ENCODE data around the gene RAD51B. TPM values are rescaled to one million over a fixed set of nuclear protein-coding genes. Genes with fewer than 3 reads are reported as not detected.

The RAD51B gene
- total RNA-seq, 5 donors from 2014 or later (not counting 1 experiment from before 2014, with no cell fraction given) = 25.4 to 47.9 (median 30.0) TPM

DNA sequence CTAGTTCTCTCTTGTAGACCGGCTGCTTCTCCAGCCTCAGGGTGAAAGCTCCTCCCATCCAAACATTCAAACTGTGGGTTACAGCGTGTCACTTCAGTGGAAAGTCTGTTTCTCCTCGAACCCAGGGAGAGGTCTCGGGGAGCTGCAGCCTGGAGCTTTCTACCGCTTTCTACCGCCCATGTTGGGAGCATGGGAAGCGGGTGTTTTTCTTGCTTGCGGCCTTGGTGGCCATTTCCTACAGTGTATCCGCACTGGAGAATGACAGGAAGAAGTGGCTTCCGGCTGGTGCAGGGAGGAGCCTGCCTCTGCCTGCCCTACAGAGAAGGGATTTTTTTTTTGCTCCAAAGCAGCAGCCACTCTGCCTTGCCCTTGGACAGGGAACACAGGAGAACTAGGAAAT is 952.1 kb downstream of the RAD51B start:
- Mint-ChIP-seq H3K4me1 (peaks cover 65 to 68% (median 66%) of the 10 kb centered on the region in 3 donors), H3K27me3 (no peaks in the 10 kb centered on the region), H3K9me3 (peaks cover 2 to 8% (median 4%) of the 10 kb centered on the region in 3 donors), H3K36me3 (peaks cover 7% of the 10 kb centered on the region), H3K4me3 (peak overlapping the region; percentile 53 to 72 (median 55)), H3K27ac (peak overlapping the region; percentile 84 to 89)
- peaks cover 26 to 42% of the 10 kb centered on the region in 2 experiments for H3K4me1 ChIP-seq (ENCODE audit: control insufficient read depth in 1 of 2, extremely low read depth in 1 of 2, insufficient read depth in 2 of 2, low read length in 2 of 2)
- no peak overlapping the region for H3K4me3 ChIP-seq (ENCODE audit: control insufficient read depth in 1 of 2, extremely low read depth in 1 of 2, low read length in 1 of 2)
- POLR2A ChIA-PET = interaction anchor here (0.6 to 0.9 kb wide), 4 partner anchors 21 to 834 kb away, joined by 3 to 4 read pairs (median 3); partner anchors contain the start of gene ZFP36L1 (in 1 of the 2)
- H3K36me3 ChIP-seq (ENCODE audit: control insufficient read depth in 2 of 2, extremely low read depth in 1 of 2, insufficient read depth in 1 of 2, low read length in 1 of 2) = no peaks in the 10 kb centered on the region
- H3K27ac ChIP-seq (ENCODE audit: low read length) = peak overlapping the region; percentile 52
- no peaks in the 10 kb centered on the region for H3K27me3 ChIP-seq (replicated peaks in 1 of 2; ENCODE audit: control insufficient read depth in 2 of 2, extremely low read depth in 1 of 2, insufficient read depth in 2 of 2, low read length in 1 of 2)
- H3K9me3 ChIP-seq = no peaks in the 10 kb centered on the region
- peak in 2 of 4 experiments; percentile 51 to 62 for ATAC-seq (replicated peaks in 1 of 4)
- DNase-seq = peak in 5 of 35 experiments; percentile 18 to 55 (median 28)
- CTCF ChIA-PET = interaction anchor here (0.8 to 1.9 kb wide), 3 partner anchors 17 to 18 kb away, joined by 3 to 6 read pairs (median 5); no protein-coding TSS in a partner anchor
- 43% methylated on average over 1 of the region's 10 CpGs for WGBS (ENCODE audit: insufficient coverage)

- H3K9me3 Mint-ChIP-seq = peaks cover 2 to 8% (median 4%) of the 10 kb centered on the region in 3 donors
- peak overlapping the region in 2 of 3 donors; percentile 29 to 61 for H3K4me3 Mint-ChIP-seq
- CTCF ChIA-PET = interaction anchor here (0.6 to 1.9 kb wide), 6 partner anchors 14 to 295 kb away, joined by 3 to 6 read pairs (median 4); no protein-coding TSS in a partner anchor
- Histone ChIP-seq H3K36me3 (ENCODE audit: control insufficient read depth in 2 of 2, extremely low read depth in 1 of 2, insufficient read depth in 1 of 2, low read length in 1 of 2) (no peaks in the 10 kb centered on the region), H3K27ac (ENCODE audit: low read length) (peak overlapping the region; percentile 52), H3K27me3 (replicated peaks in 1 of 2; ENCODE audit: control insufficient read depth in 2 of 2, extremely low read depth in 1 of 2, insufficient read depth in 2 of 2, low read length in 1 of 2) (no peaks in the 10 kb centered on the region), H3K4me3 (ENCODE audit: control insufficient read depth in 1 of 2, extremely low read depth in 1 of 2, low read length in 1 of 2) (no peak overlapping the region), H3K4me1 (ENCODE audit: control insufficient read depth in 1 of 2, extremely low read depth in 1 of 2, insufficient read depth in 2 of 2, low read length in 2 of 2) (peaks cover 26 to 42% of the 10 kb centered on the region in 2 experiments), H3K9me3 (no peaks in the 10 kb centered on the region)
- H3K27ac Mint-ChIP-seq = peak overlapping the region; percentile 92 to 94
- no CpG with 5 or more reads among the region's 6 CpGs for WGBS (ENCODE audit: insufficient coverage)
- peaks cover 57 to 66% (median 66%) of the 10 kb centered on the region in 3 donors for H3K4me1 Mint-ChIP-seq
- ATAC-seq (replicated peaks in 1 of 4) (peak; percentile 64 to 81 (median 74)), DNase-seq (peak in 1 of 35 experiments; percentile 32)
- H3K36me3 Mint-ChIP-seq = peaks cover 7% of the 10 kb centered on the region
- H3K27me3 Mint-ChIP-seq = no peaks in the 10 kb centered on the region
- POLR2A ChIA-PET = interaction anchor here in 1 of 2 donors (0.8 kb wide), 1 partner anchor 15 kb away, joined by 4 read pairs; no protein-coding TSS in a partner anchor
Observed at GRCh38 chr14:68772761-68773381, 953.3 kb downstream of the RAD51B start.

DNA sequence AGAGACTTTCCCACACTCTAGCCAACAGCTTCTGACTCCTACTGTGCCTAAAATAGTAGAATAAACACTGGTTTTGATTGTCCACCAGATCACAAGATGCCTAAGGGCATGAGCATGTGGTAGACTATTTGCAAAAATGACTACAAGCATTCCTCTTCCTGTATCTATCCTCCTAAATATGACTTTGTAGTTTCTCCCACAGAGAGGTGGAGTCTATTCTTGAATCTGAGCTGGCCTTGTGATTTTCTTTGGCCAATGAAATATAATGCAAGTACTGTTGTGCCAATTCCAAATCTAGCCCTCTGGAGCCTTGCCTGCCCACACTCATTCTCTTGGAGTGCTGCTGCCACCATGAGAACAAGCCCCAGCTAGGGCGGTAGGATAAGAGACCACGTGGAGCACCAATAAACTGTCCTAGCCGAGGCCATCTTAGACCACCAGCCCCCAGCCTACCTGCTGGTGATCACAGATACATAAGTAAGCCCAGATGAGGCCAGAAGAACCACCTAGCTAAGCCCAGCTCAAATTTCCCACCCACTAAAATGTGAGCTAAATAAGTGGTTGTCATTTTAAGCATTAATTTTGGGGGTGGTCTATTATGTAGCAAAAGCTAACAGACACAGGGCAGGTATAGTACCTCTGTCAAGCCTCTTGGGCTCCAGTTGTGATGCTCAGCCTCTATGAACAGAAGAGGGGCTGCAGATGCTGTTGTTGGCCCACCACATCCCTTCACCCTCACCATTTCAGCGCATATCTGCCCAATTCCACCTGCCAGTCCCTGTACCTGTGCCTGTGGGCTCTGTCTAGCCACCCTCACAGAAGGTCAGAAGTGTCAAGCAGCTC is 955.4 kb downstream of the RAD51B start:
- Mint-ChIP-seq H3K27ac (peak overlapping the region; percentile 36 to 53), H3K9me3 (peaks cover 2 to 8% (median 4%) of the 10 kb centered on the region in 3 donors)
- WGBS (ENCODE audit: insufficient coverage) = 100% methylated on average over 1 of the region's 4 CpGs

GRCh38 chr14:68775614-68776126 is 956.1 kb downstream of the RAD51B start:
- no peak overlapping the region for H3K27ac ChIP-seq (ENCODE audit: low read length)
- POLR2A ChIA-PET = interaction anchor here in 1 of 2 donors (0.6 kb wide), 1 partner anchor 613 kb away, joined by 3 read pairs; no protein-coding TSS in a partner anchor
- H3K4me1 Mint-ChIP-seq = peaks cover 76 to 85% (median 84%) of the 10 kb centered on the region in 3 donors
- no peak overlapping the region for H3K4me3 Mint-ChIP-seq
- H3K36me3 ChIP-seq (ENCODE audit: control insufficient read depth in 2 of 2, extremely low read depth in 1 of 2, insufficient read depth in 1 of 2, low read length in 1 of 2) = no peaks in the 10 kb centered on the region
- CTCF ChIA-PET = interaction anchor here (0.6 to 1.2 kb wide), 2 partner anchors 13 kb away, joined by 4 to 5 read pairs; no protein-coding TSS in a partner anchor
- DNase-seq (no peak), ATAC-seq (replicated peaks in 1 of 4) (no peak)
- peak overlapping the region in 1 of 2 donors; percentile 34 for H3K27ac Mint-ChIP-seq
- 96% methylated on average over 4 of the region's 6 CpGs for WGBS (ENCODE audit: insufficient coverage)
- H3K27me3 ChIP-seq (replicated peaks in 1 of 2; ENCODE audit: control insufficient read depth in 2 of 2, extremely low read depth in 1 of 2, insufficient read depth in 2 of 2, low read length in 1 of 2) = no peaks in the 10 kb centered on the region
- peaks cover 7% of the 10 kb centered on the region for H3K36me3 Mint-ChIP-seq
- H3K9me3 ChIP-seq = no peaks in the 10 kb centered on the region
- peaks cover 41 to 57% of the 10 kb centered on the region in 2 experiments for H3K4me1 ChIP-seq (ENCODE audit: control insufficient read depth in 1 of 2, extremely low read depth in 1 of 2, insufficient read depth in 2 of 2, low read length in 2 of 2)
- H3K9me3 Mint-ChIP-seq = peaks cover 2 to 8% (median 4%) of the 10 kb centered on the region in 3 donors
- H3K27me3 Mint-ChIP-seq = no peaks in the 10 kb centered on the region
- no peak overlapping the region for H3K4me3 ChIP-seq (ENCODE audit: control insufficient read depth in 1 of 2, extremely low read depth in 1 of 2, low read length in 1 of 2)

More for the DNA sequence above, 955.4 kb downstream of the RAD51B start:
- DNase-seq (no peak), ATAC-seq (replicated peaks in 1 of 4) (no peak)
- no peaks in the 10 kb centered on the region for H3K9me3 ChIP-seq
- ChIA-PET POLR2A (interaction anchor here in 1 of 2 donors (0.6 to 0.8 kb wide), 2 partner anchors 9 to 614 kb away, joined by 3 to 5 read pairs; no protein-coding TSS in a partner anchor), CTCF (interaction anchor here (0.5 to 1.2 kb wide), 3 partner anchors 13 to 1092 kb away, joined by 3 to 5 read pairs (median 4); no protein-coding TSS in a partner anchor)
- Mint-ChIP-seq H3K4me1 (peaks cover 76 to 85% (median 84%) of the 10 kb centered on the region in 3 donors), H3K27me3 (no peaks in the 10 kb centered on the region), H3K36me3 (peaks cover 7% of the 10 kb centered on the region), H3K4me3 (no peak overlapping the region)
- no peaks in the 10 kb centered on the region for H3K27me3 ChIP-seq (replicated peaks in 1 of 2; ENCODE audit: control insufficient read depth in 2 of 2, extremely low read depth in 1 of 2, insufficient read depth in 2 of 2, low read length in 1 of 2)
- no peaks in the 10 kb centered on the region for H3K36me3 ChIP-seq (ENCODE audit: control insufficient read depth in 2 of 2, extremely low read depth in 1 of 2, insufficient read depth in 1 of 2, low read length in 1 of 2)
- H3K4me3 ChIP-seq (ENCODE audit: control insufficient read depth in 1 of 2, extremely low read depth in 1 of 2, low read length in 1 of 2) = no peak overlapping the region
- H3K4me1 ChIP-seq (ENCODE audit: control insufficient read depth in 1 of 2, extremely low read depth in 1 of 2, insufficient read depth in 2 of 2, low read length in 2 of 2) = peaks cover 37 to 55% of the 10 kb centered on the region in 2 experiments
- no peak overlapping the region for H3K27ac ChIP-seq (ENCODE audit: low read length)

- Histone ChIP-seq H3K9me3 (no peaks in the 10 kb centered on the region), H3K4me1 (ENCODE audit: control insufficient read depth in 1 of 2, extremely low read depth in 1 of 2, insufficient read depth in 2 of 2, low read length in 2 of 2) (peaks cover 42 to 57% of the 10 kb centered on the region in 2 experiments), H3K4me3 (ENCODE audit: control insufficient read depth in 1 of 2, extremely low read depth in 1 of 2, low read length in 1 of 2) (no peak overlapping the region), H3K27ac (ENCODE audit: low read length) (peak overlapping the region; percentile 71), H3K36me3 (ENCODE audit: control insufficient read depth in 2 of 2, extremely low read depth in 1 of 2, insufficient read depth in 1 of 2, low read length in 1 of 2) (no peaks in the 10 kb centered on the region), H3K27me3 (replicated peaks in 1 of 2; ENCODE audit: control insufficient read depth in 2 of 2, extremely low read depth in 1 of 2, insufficient read depth in 2 of 2, low read length in 1 of 2) (no peaks in the 10 kb centered on the region)
- POLR2A ChIA-PET = interaction anchor here in 1 of 2 donors (0.8 kb wide), 1 partner anchor 12 kb away, joined by 4 read pairs; no protein-coding TSS in a partner anchor
- Mint-ChIP-seq H3K27me3 (no peaks in the 10 kb centered on the region), H3K27ac (peak overlapping the region; percentile 92 to 99), H3K36me3 (peaks cover 7% of the 10 kb centered on the region), H3K9me3 (peaks cover 2 to 8% (median 4%) of the 10 kb centered on the region in 3 donors), H3K4me3 (no peak overlapping the region), H3K4me1 (peaks cover 80 to 86% (median 86%) of the 10 kb centered on the region in 3 donors)
- WGBS (ENCODE audit: insufficient coverage) = 100% methylated on average over 1 of the region's 1 CpG
- CTCF ChIA-PET = interaction anchor here in 1 of 2 donors (1.1 to 2.7 kb wide), 3 partner anchors 10 to 37 kb away, joined by 4 to 23 read pairs (median 9); partner anchors contain the start of gene ZFP36L1
- DNase-seq = no peak
- no peak for ATAC-seq (replicated peaks in 1 of 4)
Observed at GRCh38 chr14:68777644-68778043, 958.1 kb downstream of the RAD51B start.
